Activated T-helper 1 cell treated with Interleukin-2 at 50 U/mL for 16 hours (primary cell): ENCODE measurements around the gene FMN2.
"Not testable (repeated sequence)": the region's sequence is repeated elsewhere in the genome, so short reads cannot be mapped to it uniquely, and the experiment has no call there.

Source experiments
- DNase-seq: peaks from one replicate; pipeline ENCODE4 v3.0.0-alpha.2; 2020; ENCODE audit warnings: low read depth

The FMN2 gene

DNA sequence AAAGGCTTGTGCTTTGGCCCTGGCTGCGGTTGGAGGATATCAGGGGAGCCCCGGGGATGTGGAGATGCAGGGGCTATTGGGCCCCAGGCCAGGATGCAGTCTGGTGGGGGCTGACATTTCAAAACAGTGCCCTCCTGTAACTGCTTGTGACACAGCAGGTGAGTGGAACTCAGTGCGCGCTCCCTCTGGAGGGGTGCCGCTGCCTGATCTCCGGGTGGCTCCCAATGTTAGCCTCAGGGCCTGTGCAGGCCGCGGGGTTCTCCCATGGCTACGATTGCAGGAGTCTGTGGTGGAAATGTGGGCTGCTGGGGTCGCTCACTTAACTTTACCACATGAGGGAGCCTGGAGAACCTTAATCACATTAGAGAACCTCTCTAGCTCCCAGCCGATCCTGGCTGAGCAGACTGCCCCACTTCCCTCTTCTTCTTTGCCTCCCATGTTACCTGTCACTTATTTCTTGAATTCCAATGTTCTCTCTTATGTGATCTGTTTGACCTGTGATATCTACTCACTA is 163.2 kb downstream of the FMN2 start:
- no peak for DNase-seq

DNA sequence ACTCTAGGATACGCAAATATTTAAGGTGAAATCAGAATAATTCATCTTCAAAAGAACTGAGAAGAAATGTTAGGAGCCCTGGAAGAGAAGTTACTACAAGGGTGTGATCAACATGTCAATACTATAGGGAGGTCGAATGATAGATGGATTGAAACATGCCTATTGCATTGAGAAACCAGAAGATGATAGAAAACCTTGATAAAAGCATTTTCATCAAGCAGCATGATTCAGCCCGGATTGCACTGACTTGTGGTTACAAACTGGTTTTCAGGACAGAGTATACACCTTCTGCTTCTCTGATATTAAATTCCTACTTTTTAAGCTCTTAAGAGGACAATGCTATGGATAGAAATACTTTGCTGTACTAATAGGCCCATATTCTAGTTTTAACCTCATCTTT is 164.2 kb downstream of the FMN2 start:
- DNase-seq, result no peak

DNA sequence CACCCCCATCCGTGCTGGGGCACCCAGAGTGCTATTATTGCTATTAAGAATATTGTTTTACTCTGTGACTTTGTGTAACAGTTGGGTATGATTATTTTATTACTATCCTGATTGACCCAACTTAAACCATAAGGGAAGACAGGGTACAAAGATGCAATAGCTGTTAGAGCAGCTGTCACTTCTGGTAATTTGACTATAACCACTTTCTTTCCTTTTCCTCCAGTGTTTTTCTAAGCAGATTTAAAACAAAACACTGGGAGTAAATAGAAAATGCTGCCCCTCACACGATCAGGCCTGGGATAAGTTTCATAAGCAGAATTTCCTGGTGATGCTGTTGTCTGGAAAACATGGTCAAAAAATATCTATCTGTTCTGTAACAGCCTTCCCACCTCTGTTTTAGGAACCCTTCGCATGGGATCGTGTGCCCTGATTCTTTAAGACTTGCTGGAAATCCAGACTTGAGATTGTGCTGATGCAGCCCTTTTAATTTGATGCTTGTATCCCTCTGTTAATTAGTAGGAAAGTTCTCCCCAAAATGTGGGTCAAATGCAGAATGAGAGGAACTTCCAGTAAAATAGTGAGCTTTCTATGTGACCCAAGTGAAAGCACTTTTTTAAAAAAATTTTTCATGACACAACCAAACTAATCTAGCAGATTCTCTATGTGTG is 165.3 kb downstream of the FMN2 start:
- DNase-seq, result no peak

DNA sequence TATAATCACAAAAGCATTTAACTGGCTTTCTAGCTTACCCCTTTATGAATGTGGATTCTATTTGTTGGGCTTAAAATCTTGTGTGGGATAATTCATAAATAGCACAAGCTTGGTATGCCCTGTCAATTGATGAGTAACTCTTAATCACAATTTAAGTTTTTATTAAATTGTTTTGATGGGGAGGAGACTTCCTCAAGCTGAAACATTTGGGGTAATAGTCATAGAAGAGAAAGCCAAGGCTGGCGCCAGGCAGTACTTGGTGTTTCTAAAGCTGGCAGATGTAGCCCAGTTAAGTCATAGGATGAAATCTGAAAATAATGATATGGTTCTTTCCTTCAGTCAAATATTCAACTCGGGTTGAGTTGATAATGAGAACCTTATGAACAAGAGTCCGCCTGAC is 167.2 kb downstream of the FMN2 start:
- no peak for DNase-seq

DNA sequence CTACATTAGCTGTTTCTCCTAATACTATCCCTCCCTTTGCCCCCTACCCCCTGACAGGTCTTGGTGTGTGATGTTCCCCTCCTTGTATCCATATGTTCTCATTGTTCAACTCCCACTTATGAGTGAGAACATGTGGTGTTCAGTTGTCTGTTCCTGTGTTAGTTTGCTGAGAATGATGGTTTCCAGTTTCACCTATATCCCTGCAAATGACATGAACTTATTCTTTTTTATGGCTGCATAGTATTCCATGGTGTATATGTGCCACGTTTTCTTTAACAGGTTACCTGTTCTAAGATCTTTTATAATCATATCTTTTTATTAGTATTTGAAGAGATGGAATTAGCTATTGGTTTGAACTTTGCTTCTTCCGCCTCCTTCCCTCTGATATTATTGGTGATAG is 172.8 kb downstream of the FMN2 start:
- not testable (repeated sequence) for DNase-seq

DNA sequence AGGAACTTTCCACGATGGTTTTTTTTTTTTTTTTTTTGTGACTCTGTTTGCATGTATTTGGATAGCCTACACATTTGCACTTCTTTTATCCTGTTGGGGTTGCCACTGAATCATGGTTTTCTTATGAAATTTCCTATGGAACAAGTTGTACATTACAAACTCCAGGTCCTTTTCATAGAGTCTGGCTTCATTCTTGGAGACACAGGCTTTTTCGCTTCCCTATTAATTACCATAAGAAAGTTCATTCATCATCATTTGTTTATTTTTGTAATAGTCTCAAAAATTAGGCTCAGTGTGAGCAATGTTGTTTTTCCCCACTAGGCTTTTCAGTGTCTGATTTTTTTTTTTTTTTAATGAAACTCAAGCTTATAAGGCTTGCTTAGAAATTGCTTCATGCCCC is 179.4 kb downstream of the FMN2 start:
- no peak for DNase-seq

DNA sequence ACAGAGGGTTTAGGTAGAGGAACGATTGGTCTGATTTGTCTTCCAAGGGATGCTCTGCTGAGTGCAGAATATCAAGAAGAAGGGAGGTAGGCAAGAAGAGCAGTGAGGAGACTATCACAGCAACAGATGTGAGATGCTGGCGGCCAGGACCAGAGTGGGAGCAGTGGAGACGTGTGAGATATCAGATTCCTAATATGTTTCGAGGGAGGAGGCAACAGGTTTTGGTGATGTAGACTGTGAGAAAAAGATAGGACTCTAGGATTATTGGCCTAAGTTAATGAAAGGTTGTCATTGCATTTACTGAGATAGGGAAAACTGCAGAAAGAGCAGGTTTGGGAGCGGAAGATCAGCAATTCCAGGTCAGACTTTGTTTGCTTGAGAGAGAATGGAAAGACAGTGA is 182.9 kb downstream of the FMN2 start:
- no peak for DNase-seq

DNA sequence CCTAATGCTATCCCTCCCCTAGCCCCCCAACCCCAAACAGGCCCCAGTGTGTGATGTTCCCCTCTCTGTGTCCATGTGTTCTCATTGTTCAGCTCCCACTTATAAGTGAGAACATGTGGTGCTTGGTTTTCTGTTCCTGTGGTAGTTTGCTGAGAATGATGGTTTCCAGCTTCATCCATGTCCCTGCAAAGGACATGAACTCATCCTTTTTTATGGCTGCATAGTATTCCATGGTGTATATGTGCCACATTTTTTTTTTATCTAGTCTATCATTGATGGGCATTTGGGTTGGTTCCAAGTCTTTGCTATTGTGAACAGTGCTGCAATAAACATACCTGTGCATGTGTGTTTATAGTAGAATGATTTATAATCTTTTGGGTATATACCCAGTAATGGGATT is 183.5 kb downstream of the FMN2 start:
- DNase-seq, result not testable (repeated sequence)

DNA sequence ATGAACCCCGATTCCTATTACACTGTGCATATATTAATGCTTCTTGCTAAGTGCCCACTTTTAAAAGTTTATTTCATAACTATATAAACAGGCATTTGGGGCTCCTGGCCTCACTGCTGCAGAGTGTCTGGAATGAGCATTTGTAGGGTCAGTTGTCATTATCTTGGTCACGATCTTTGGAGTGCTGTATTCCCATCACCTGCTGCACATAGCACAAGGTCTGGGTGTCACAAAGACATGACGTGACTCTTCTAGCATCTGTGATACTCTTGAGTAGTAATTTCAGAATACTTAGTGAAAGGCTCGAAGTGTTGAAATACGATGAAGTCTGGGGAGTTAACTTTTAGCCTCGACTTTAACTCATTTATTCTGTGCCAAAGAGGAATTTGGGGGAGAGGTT is 186.4 kb downstream of the FMN2 start:
- no peak for DNase-seq

DNA sequence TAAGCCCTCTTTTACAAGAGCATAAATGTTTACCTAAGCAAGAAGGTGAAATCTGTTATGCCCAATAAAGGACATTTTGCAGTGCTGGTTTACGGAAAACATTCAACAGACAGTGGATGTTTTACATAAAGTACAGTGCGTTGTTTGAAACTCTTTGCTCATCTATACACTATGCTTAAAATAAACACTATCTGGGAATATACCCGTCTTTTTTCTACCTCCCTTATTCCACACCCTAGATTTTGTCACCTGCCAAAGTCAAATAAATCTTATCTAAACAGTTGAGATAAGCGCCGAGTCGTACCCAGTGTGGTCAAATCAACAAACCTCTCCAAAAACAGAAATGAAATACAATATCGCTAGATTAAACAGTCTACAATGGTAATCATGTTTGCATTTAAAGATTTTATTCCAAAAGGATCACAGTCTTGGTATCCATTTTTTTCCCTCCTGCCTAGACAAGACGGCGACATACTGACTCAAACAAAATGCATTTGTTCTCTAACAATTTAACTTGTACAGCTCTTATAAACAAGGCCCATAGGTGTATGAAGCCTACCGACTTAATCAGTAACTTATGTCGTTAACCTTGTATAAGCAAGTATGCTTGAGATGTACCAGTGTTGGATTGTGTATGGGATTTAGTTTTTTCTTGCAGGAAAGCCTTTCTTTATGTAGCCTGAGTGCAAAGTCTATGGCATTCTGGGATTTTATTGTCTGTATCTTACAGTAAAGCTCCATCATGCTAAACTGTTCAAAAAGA is 189.1 kb downstream of the FMN2 start:
- no peak for DNase-seq

DNA sequence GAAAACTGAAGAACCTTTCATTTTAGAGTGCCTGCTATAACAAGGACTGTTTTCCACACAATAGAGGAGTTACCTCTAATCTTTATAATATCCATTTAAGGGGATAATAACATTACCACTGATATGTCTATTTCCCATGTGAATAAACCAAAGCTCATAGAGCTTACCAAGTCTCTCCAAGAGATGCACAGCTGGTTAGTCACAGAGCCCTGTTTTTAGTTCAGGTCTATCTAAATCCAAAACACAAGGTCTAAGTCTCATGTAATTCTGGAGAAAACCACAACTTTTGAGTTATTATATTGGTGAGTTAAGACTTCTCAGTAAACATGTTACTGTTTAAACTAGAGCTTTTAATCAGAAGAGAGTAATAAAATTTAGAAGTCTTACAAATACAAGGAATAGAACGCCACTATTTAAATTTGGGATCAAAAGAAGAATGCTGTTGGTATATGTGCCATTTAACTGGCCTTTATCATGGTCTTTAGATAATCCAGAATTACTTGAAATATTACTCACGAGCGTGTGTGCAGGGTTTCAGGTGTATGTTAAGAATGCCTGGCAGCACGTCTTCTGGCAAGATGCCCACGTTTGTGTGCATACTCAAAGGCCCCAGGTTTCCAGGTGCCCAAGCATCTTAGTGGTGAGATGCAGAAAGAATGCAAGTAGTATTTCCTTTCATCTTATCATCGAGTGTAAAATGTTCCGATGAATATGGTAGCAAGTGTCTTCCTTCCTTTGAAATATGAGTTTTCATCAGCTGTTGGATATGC is 190.6 kb downstream of the FMN2 start:
- no peak for DNase-seq

DNA sequence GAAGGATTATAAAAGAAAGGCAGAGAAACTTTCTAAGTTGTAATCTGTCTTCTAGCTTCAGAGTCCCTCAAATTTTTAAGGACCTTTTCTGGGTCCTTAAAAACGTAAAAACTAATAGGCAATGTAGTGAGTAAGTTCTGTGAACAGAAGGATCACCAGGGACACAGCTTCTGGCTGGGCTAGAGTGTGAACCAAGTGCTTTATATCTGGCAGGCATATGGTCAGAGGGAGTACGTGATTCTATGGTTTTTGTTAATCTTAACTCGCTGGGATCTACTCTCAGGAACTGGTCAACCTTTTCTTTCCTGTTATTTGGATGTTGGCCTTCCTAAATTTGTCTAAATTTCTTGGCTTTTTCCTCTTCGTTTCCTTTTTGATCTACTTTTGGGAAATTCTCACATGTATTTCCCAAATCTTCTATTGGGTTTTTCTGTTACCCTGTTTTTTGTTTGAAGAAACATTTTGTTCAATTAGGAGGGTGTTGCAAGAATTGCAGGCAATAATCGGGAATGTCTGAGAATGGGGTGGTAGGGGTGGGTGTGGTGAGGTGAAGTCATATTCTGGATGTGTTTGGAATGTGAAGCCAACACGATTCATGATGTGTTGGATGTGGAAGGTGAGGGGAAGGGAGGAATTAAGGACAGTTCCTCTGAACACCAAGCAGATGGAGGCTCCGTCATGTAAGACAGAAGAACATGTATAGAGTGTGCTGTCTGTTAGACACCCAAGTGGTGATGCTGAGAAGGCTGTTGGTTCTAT is 193.2 kb downstream of the FMN2 start:
- DNase-seq, result no peak

DNA sequence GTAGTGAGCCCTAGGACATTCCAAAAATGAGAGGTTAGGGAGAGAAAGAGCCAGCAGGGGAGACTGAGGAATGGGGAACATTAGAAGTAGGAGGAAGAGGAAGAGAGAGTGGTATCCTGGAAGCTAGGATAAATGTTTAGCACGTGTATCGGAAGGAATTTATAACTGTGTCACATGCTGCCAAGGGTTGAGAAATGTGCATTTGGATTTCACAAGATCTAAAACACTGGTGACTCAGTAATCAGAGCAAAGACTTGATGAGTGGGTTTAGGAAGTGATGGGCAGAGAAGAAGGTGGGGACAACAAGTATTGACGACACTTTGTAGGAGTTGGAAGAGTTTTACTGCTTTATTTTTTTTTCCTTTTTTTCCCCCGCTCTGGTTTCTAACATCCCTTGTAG is 193.9 kb downstream of the FMN2 start:
- no peak for DNase-seq

DNA sequence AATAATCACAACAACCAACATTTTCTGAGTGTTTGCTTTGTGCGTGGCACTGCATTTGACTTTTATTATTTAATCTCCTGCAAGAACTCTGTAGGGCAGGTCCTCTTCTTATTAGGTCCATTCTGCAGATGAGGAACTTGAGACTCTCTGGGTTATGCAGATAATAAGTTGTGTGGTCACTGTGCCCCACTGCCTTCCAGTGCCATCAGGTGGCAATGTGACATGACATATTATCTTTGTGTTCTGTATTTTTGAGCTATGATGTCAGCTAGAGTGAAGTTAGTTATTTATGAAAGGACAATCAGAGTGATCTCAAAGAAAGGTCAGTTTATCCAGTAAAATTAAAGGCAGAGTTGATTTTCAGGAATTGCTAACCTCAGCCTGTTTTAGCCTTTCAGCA is 196.0 kb downstream of the FMN2 start:
- DNase-seq, result no peak

DNA sequence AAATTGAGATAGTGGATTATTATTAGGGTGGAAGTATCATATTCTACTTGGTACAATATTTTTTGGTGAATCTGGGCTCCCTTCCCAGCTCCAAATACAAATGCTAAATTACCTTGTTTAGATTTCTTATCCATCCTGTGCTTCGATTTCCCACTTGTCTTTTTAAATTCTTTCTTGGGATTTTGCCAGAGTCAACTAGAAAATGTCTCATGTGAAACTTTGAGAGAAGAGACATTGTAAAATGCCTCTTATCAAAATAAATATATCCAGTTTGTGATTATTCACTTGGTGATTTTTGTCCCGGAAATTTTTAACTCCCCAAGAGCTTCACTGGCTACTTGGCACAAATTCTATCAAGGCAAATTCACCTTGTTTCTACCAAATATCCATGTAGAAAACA is 202.0 kb downstream of the FMN2 start:
- no peak for DNase-seq

DNA sequence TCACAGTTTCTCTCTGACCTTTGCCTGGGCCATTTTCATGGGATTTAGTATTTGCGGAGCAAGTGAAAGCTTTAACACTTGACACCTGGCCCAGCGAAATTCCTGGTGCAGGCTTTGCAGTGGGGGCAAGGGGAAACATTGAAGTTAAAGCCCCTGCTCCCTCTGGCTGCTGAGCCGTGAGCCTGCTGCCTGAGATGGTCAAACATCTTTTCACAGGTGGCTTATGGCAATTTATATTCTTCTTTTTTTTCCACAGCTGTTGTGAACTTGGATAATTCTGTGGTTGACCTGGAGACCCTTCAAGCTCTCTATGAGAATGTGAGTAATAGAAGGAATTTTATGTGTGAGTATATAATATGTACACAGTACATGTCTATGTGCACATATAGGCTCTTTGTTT is 202.9 kb downstream of the FMN2 start:
- no peak for DNase-seq

DNA sequence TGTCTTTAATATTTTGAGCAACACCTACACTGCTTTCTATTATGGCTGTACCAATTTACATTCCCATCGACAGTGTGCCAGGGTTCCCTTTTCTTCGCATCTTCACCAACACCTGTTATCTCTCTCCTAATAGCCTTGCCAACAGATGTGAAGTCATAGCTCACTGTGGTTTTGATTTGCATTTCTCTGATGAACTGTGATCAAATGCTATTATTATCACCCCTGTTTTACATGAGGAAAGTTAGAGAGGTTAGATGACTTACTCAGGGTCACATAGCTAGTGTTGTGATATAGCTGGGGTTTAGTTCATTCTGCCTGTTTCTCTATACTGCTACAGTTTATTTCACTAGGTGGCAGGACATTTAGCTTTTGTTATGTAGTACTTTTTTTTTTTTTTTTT is 204.1 kb downstream of the FMN2 start:
- no peak for DNase-seq

DNA sequence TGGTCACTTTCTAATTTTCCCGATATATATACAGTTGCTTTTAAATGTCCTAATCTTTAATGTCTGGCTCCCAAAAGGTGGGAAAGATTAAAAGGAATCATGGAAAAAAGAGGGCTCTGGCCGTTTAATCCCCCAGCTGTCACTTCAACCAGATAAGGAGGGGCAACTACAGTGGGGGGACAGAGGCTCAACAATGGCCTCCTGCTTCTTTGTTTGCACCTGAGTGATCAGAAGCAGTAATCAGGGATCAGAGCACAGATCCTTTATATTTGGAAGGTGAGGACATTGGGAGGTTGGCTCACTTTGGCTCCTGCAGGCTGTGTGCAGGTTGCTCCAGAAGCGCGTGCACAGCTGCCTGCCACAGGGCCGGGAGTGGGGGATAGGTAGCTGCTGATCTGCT is 212.8 kb downstream of the FMN2 start:
- DNase-seq, result no peak

DNA sequence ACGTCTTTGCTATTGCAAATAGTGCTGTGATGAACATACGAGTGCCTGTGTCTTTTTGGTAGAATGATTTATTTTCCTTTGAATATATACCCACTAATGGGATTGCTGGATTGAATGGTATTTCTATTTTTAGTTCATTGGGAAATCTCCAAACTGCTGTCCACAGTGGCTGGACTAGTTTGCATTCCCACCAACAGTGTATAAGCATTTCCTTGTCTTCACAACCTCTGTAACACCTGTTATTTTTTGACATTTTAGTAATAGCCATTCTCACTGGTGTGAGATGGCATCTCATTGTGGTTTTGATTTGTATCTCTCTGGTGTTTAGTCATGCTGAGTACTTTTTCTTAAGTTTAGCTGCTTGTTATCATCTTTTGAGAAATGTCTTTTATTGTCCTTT is 215.0 kb downstream of the FMN2 start:
- no peak for DNase-seq

DNA sequence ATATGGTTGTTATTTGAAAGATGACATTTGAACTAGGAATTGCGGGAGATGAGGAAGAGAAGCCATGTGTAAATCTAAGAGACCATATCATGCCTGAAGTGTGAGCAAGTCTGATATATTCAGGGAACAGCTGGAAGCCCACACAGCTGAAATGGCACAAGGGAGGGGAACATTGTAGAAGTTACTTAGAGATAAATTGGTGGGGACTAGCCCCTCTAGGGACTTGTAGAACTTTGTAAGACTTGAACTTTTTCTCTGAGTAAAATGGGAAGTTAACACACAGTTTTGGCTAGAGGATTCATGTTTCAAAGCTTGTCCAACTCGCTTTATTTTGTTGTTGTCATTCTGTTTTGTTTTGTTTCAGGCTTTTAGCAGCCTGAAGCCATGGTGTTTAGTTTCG is 216.4 kb downstream of the FMN2 start:
- no peak for DNase-seq

DNA sequence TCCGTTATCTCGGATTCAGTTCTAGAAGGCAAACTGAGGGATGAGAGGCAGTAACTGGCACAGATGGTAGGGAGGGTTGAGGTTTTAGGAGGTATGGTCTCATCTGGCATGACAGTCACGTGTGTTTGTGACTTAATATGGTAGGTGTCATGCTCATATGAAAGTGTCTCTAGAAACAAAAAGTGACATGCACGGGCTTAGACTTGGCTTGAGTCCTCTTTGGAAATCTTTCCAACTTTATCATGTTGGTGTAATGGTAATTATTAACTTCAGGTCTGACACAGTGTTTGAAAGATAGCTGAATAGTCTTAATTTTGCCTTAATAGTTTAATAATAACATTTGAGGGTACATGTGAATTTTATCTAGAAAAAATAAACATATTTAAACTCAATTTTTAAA is 218.1 kb downstream of the FMN2 start:
- no peak for DNase-seq

DNA sequence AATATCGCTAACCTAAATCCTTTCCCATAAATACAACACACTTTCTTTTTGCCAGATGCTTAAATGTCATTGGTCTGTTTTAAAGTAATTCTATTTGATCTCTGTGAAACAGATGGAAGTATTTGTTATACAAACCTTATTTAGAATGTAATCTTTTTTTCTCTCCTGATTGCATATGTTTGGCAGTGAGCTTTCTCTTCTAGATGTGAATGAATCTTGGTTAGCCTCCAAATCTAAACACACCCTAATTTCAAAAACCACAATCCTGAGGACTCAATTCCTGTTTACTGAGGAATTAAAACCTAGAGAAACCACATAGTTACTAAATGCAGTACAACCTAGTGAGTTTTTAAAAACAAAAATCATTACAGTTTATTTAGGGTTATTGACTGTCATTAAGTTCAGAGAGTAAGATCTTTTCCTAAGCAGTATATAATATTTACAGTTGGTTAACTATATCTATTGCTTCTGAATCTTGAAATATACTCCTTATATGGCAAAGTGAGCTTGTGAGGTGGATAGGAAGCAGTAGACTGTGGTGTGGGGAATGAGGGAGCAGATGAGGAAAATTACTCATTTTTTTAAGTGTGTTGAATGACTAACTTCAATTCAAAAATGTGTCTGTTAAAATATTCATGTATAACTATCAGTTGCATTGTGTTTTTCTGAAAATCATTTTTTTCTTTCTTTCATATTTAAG is 218.7 kb downstream of the FMN2 start:
- no peak for DNase-seq
